AG04449 (cell line): Measurements from ENCODE around the gene FDPS.

Source experiments
- CTCF ChIA-PET: fragments of 350-600 bp; formaldehyde crosslinking; extraction: SDS; loops from one replicate; lab custom pipeline; 2021; ENCODE audit warnings: antibody characterized with exemption; lab: Yijun Ruan, JAX
- POLR2A ChIA-PET: fragments of 400-600, 350-600 bp; formaldehyde crosslinking; extraction: SDS; loops from one replicate; lab custom pipeline; 2020; ENCODE audit warnings: antibody characterized with exemption, inconsistent platforms; lab: Yijun Ruan, JAX
- DNase-seq: peaks from one replicate; pipeline ENCODE4 v3.0.0-alpha.2; 2010; ENCODE audit warnings: low read depth, low spot score
- H3K4me3 ChIP-seq: 2 replicates; pipeline ENCODE4 v1.5.1; 2011; ENCODE audit warnings: low read depth, mild to moderate bottlenecking, control low read depth, low read length
- TF ChIP-seq, protein P1 (sequence below): IDR thresholded peaks from one replicate; pipeline ENCODE4 v1.5.1; 2011; ENCODE audit warnings: mild to moderate bottlenecking, moderate library complexity, low read length, control low read depth, inconsistent platforms; ENCODE audit not compliant: insufficient read depth; ENCODE audit errors: missing control alignments

FDPS gene

DNA sequence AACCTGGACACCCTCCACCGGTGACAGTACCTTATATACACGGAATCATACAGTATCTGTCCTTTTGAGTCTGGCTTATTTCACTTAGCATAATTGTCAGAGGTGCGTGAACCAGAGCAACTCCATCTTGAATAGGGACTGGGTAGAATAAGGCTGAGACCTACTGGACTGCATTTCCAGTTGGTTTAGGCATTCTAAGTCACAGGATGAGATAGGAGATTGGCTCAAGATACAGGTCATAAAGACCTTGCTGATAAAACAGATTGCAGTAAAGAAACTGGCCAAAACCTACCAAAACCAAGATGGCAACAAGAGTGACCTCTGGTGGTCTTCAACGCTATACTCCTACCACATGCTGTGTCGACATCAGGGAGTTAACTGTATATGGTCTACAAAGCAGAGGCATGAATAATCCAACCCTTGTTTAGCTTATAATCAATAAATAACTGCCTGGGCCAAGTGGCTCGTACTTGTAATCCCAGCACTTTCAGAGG, 1.4 kb upstream of the FDPS start:
- TF ChIP-seq, protein P1, sequence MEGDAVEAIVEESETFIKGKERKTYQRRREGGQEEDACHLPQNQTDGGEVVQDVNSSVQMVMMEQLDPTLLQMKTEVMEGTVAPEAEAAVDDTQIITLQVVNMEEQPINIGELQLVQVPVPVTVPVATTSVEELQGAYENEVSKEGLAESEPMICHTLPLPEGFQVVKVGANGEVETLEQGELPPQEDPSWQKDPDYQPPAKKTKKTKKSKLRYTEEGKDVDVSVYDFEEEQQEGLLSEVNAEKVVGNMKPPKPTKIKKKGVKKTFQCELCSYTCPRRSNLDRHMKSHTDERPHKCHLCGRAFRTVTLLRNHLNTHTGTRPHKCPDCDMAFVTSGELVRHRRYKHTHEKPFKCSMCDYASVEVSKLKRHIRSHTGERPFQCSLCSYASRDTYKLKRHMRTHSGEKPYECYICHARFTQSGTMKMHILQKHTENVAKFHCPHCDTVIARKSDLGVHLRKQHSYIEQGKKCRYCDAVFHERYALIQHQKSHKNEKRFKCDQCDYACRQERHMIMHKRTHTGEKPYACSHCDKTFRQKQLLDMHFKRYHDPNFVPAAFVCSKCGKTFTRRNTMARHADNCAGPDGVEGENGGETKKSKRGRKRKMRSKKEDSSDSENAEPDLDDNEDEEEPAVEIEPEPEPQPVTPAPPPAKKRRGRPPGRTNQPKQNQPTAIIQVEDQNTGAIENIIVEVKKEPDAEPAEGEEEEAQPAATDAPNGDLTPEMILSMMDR = peak; percentile 18
- ChIA-PET CTCF (interaction anchor here (0.7 to 5.6 kb wide), 15 partner anchors 13 to 134 kb away, joined by 3 to 101 read pairs (median 4); partner anchors contain the start of genes CLK2, HCN3, KRTCAP2 and RUSC1), POLR2A (interaction anchor here (0.6 kb wide), 1 partner anchor 267 kb away, joined by 3 read pairs; no protein-coding TSS in a partner anchor)
- no peak for DNase-seq
- H3K4me3 ChIP-seq = no peak overlapping the region

DNA sequence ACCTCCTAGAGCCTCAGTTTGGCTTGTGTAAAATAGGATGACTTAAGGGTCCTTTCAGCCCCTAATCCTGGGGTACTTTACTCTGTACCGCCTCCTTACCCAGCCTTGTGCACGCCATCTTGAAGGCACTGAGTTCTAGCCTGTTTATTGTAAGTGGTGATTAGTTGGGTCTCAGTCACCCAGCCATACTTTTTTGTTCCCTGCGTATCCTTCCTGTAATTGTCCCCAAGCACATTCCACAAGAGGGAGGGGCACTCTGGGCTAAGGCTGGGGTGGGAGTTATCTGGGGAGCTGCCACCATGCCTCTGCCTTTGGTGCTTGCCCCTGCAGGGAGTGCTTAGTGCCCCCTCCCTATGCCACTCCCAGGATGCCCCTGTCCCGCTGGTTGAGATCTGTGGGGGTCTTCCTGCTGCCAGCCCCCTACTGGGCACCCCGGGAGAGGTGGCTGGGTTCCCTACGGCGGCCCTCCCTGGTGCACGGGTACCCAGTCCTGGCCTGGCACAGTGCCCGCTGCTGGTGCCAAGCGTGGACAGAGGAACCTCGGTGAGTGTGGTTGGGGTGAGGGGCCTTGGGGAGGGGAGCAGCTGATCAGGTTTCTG, 856 bp downstream of the FDPS start:
- ChIA-PET POLR2A (no interaction called here), CTCF (interaction anchor here (1.3 to 5.5 kb wide), 4 partner anchors 14 to 137 kb away, joined by 3 to 37 read pairs (median 4); partner anchors contain the start of gene KRTCAP2)
- DNase-seq = no peak
- H3K4me3 ChIP-seq = peak overlapping the region; percentile 84
- TF ChIP-seq, protein P1 = no peak

DNA sequence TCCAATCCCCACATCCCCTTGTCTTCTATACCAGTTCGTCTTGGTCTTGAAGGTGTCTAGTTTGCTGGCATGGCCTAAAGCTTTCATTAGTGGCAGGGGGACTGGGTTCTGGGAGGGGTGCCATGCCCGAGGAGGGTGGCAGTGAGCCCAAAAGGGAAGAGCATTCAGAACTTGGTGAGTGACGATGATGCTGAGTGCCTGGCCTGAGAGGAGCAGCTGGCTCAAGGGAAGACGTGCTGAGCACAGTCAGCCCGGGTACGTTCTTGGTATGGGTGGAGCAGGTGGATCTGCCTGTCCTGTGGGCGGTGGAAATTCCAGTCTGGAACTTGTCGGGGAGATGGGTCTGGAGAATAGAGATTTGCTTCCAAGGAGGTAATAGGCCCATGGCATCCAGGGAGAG, 4.6 kb downstream of the FDPS start:
- H3K4me3 ChIP-seq = no peak overlapping the region
- TF ChIP-seq, protein P1 = no peak
- CTCF ChIA-PET = interaction anchor here (2.6 to 5.5 kb wide), 2 partner anchors 10 to 63 kb away, joined by 16 to 37 read pairs; no protein-coding TSS in a partner anchor
- DNase-seq = no peak
- POLR2A ChIA-PET = interaction anchor here (0.7 kb wide), 1 partner anchor 41 kb away, joined by 3 read pairs; no protein-coding TSS in a partner anchor

DNA sequence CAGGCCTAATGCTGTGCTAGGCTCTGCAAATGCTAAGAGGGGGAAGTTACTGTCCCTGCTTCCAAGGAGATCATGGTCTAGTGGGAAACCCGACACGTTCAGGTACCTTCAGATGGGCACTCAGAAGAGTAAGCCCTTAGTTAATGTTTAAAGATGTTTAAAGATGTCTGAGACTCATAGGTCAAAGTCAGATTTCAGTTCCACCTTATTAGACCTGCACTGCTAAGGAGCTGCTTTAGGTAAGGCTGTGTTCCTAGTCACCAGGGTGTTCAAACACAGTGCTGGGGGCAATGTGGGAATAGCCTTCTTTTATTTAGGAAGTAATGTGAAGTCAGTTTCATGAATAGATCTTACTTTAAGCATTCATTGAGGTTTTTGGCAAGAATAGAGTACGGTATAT, 8.3 kb downstream of the FDPS start:
- ChIA-PET CTCF (interaction anchor here (1.0 to 1.9 kb wide), 4 partner anchors 40 to 73 kb away, joined by 3 to 7 read pairs (median 6); partner anchors contain the start of gene HCN3), POLR2A (no interaction called here)
- no peak for DNase-seq
- TF ChIP-seq, protein P1 = no peak
- H3K4me3 ChIP-seq = no peak overlapping the region

DNA sequence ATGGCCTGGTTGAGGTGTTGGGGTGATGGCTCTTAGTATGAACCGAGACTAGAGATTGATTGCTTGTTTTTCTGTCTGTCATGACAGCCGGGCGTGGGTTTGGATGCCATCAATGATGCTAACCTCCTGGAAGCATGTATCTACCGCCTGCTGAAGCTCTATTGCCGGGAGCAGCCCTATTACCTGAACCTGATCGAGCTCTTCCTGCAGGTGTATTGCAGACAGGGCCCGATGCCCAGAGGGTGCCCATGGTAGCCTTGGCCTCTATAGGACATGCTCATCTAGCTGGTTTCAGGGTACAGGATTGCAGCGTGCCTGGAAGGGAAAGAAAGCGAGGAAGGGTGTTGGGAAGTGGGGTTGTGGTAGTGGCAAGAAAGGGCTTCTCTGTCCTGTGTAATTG, 9.4 kb downstream of the FDPS start:
- POLR2A ChIA-PET = no interaction called here
- H3K4me3 ChIP-seq = no peak overlapping the region
- TF ChIP-seq, protein P1 = no peak
- CTCF ChIA-PET = interaction anchor here (13.1 kb wide), 1 partner anchor 66 kb away, joined by 253 read pairs; the partner anchor contains the start of gene ENTREP3
- DNase-seq = no peak

DNA sequence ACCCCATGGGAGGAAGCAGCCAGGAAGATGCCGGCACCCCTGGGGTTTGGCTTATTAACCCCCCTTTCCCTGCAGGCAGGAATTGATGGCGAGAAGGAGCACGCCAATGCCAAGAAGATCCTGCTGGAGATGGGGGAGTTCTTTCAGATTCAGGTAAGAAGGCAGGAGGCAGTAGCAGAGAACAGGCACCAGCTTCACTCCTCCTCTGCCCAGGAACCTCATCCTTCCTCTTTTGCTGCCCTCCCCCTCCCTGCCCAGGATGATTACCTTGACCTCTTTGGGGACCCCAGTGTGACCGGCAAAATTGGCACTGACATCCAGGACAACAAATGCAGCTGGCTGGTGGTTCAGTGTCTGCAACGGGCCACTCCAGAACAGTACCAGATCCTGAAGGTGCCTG, 10.9 kb downstream of the FDPS start:
- CTCF ChIA-PET = interaction anchor here (1.1 to 13.1 kb wide), 3 partner anchors 12 to 144 kb away, joined by 3 to 253 read pairs (median 3); partner anchors contain the start of gene ENTREP3
- TF ChIP-seq, protein P1 = no peak
- POLR2A ChIA-PET = no interaction called here
- H3K4me3 ChIP-seq = no peak overlapping the region
- no peak for DNase-seq
